Stimulated activated CD4-positive, alpha-beta T cell treated with anti-CD3 and anti-CD28 coated beads, Interleukin-15, amount 100 ng/mL, for 24 hours (primary cell): ENCODE results near the gene PIP4K2A.
"Not testable (repeated sequence)": the region's sequence is repeated elsewhere in the genome, so short reads cannot be mapped to it uniquely, and the experiment has no call there.

Source experiments
- DNase-seq: peaks from one replicate; pipeline ENCODE4 v3.0.0-alpha.2; 2020

The PIP4K2A gene

GRCh38 chr10:22692119-22692518, 22.3 kb downstream of the PIP4K2A start:
- not testable (repeated sequence) for DNase-seq

- DNase-seq, result no peak
These were observed 23.6 kb downstream of the PIP4K2A start for GRCh38 chr10:22690614-22691431.

- no peak for DNase-seq
These were observed 24.2 kb downstream of the PIP4K2A start for GRCh38 chr10:22690158-22690557.

- no peak for DNase-seq
These were observed 28.0 kb downstream of the PIP4K2A start for GRCh38 chr10:22686347-22686746.

- DNase-seq, result no peak
These were observed 28.5 kb downstream of the PIP4K2A start for GRCh38 chr10:22685926-22686325.

GRCh38 chr10:22684699-22685098, 29.7 kb downstream of the PIP4K2A start:
- DNase-seq, result no peak

- DNase-seq, result no peak
These were observed 31.3 kb downstream of the PIP4K2A start for GRCh38 chr10:22683140-22683389.

- peak; percentile 57 for DNase-seq
These were observed 31.9 kb downstream of the PIP4K2A start for GRCh38 chr10:22682237-22683139.

GRCh38 chr10:22681783-22682183, 32.6 kb downstream of the PIP4K2A start:
- DNase-seq, result peak; percentile 64

- no peak for DNase-seq
These were observed 33.1 kb downstream of the PIP4K2A start for GRCh38 chr10:22681301-22681700.

- no peak for DNase-seq
These were observed 34.8 kb downstream of the PIP4K2A start for GRCh38 chr10:22679608-22680007.

GRCh38 chr10:22677333-22677732, 37.0 kb downstream of the PIP4K2A start:
- DNase-seq, result no peak

- no peak for DNase-seq
These were observed 37.9 kb downstream of the PIP4K2A start for GRCh38 chr10:22676435-22676834.

GRCh38 chr10:22674573-22674930, 39.8 kb downstream of the PIP4K2A start:
- DNase-seq, result no peak

GRCh38 chr10:22673785-22674572, 40.4 kb downstream of the PIP4K2A start:
- DNase-seq, result no peak

GRCh38 chr10:22673091-22673392, 41.3 kb downstream of the PIP4K2A start:
- DNase-seq, result no peak

- DNase-seq, result no peak
These were observed 41.9 kb downstream of the PIP4K2A start for GRCh38 chr10:22672319-22673090.

GRCh38 chr10:22670788-22671187, 43.6 kb downstream of the PIP4K2A start:
- no peak for DNase-seq

- DNase-seq, result no peak
These were observed 45.1 kb downstream of the PIP4K2A start for GRCh38 chr10:22669163-22669711.

GRCh38 chr10:22667093-22667480, 47.3 kb downstream of the PIP4K2A start:
- no peak for DNase-seq

- DNase-seq, result peak; percentile 60
These were observed 47.9 kb downstream of the PIP4K2A start for GRCh38 chr10:22666287-22667092.

- no peak for DNase-seq
These were observed 49.0 kb downstream of the PIP4K2A start for GRCh38 chr10:22665329-22665728.
